ENCODE measurements around the gene NCAM1.

Gene NCAM1

GRCh38 chr11:113096648-113097047 is 135.4 kb downstream of the NCAM1 start:
- no peak for TF ChIP-seq CTCF (IDR thresholded peaks at IDR 0.05)

- no peak for TF ChIP-seq CTCF (IDR thresholded peaks at IDR 0.05)
Measured at GRCh38 chr11:113103932-113104690, 142.9 kb downstream of the NCAM1 start.

- TF ChIP-seq CTCF (IDR thresholded peaks at IDR 0.05), result no peak
Measured at GRCh38 chr11:113104691-113105251, 143.6 kb downstream of the NCAM1 start.

GRCh38 chr11:113105592-113105991 is 144.4 kb downstream of the NCAM1 start:
- no peak for TF ChIP-seq CTCF (IDR thresholded peaks at IDR 0.05)

- TF ChIP-seq CTCF (IDR thresholded peaks at IDR 0.05), result no peak
Measured at GRCh38 chr11:113106507-113106906, 145.3 kb downstream of the NCAM1 start.

GRCh38 chr11:113110046-113110445 is 148.8 kb downstream of the NCAM1 start:
- TF ChIP-seq CTCF (IDR thresholded peaks at IDR 0.05), result no peak

GRCh38 chr11:113111156-113111555 is 149.9 kb downstream of the NCAM1 start:
- no peak for TF ChIP-seq CTCF (IDR thresholded peaks at IDR 0.05)
